Adipose tissue (tissue), 3 donors: ENCODE measurements around the gene SOAT2. TPM values are rescaled to one million over a fixed set of nuclear protein-coding genes. Genes with fewer than 3 reads are reported as not detected.
"Not testable (repeated sequence)": the region's sequence is repeated elsewhere in the genome, so short reads cannot be mapped to it uniquely, and the experiment has no call there.

Experiments used
- H3K27ac ChIP-seq: one replicate; pipeline ENCODE4 v1.5.1; 2013; ENCODE audit warnings: low read depth, low read length
- WGBS, 3 donors: extraction: QIAGEN DNeasy Blood & Tissue Kit; methylation state at CpG; one replicate each; pipeline ENCODE4 v1.1.7; 2013; 5-methylcytosine and 5-hydroxymethylcytosine counted together
- polyA plus RNA-seq, 3 donors: library from polyadenylated mRNA; stranded (reverse); fragments of 200-250 nt; gene quantifications; one replicate each; pipeline ENCODE4 v1.2.3, GENCODE V29; 2013
- donor health status: healthy with polysubstance abuse.
- donor health status: Bipolar disorder and iron deficiency.
- donor health status: healthy.

SOAT2 gene
- polyA plus RNA-seq, 3 donors = 0.08 to 0.09 TPM; not detected in 1

GRCh38 chr12:53076461-53076860 is 26.8 kb upstream of the SOAT2 start:
- 88 to 98% (median 97%) methylated on average over 3 of the region's 3 CpGs for WGBS, 3 donors
- H3K27ac ChIP-seq = no peak overlapping the region

DNA sequence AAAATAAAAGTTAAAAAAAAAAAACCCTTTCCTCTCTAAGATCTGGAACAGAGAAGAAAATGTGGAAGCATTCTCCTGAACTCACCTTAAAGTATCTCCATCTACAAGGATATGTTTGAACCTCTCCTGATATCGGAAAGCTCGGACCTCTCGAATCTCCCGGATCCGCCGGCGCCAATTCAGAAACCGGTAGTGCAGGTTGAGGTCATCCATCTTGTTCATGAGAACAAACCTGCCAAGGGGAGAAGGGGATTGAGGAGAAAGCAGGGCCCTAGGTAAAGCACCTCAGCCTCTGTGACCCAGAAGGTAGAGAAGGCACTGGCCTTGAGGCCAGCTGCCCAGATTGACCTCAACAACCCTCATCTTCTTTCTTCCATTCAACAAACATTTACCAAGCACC is 26.3 kb upstream of the SOAT2 start:
- H3K27ac ChIP-seq = no peak overlapping the region
- WGBS, 3 donors = 48 to 97% (median 96%) methylated on average over 8 of the region's 8 CpGs

- 10 to 20% (median 19%) methylated on average over 23 to 25 of the region's 25 CpGs for WGBS, 3 donors
- no peak overlapping the region for H3K27ac ChIP-seq
These were observed 24.7 kb upstream of the SOAT2 start for GRCh38 chr12:53078425-53079225.

DNA sequence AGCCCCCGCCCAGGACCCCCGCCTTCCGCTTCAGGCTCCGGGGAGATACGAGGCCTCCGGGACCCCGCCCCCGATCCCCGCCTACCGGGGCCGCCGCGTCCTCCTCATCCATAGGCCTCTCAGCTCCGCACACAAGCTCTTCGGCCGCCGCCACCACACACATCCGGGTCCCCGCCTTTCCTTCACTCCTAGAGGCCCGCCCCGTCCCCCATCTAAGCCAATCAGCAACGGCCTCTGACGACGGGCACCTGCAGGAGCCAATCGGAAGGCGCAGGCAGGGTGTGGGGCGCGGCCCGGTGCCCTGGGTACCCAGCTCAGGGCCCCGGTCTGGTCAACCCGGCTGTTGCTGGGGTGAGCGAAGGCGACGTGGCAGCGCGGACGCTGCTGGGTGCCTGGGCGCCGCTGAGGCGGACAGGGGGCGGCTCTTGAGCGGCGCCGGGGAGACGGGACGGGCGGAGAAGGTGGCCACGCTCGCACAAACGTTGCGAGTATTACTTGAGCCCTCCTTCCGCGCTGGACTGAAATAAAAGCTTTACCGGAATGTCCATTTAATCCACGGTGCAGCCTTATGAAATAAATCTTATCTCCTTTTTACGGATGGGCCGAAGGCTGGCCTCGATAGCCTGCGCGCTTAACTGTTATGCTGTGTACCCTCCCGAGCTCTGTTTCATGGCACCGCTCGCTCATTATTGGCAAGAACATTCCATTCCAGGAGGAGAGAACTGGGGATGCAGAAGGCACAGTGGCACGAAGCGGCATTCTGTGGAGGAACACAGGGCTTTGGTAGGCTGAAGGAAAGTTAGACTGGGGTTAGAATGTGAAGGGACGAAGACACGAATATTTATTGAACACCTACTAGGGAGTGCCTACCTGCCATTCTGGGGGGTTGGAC is 23.8 kb upstream of the SOAT2 start, which contains the start of gene SPRYD3:
SPRYD3 (minus strand) TSS at position 165 of the 892 bp plus-strand sequence; CDS start at position 108, 57 bp downstream.
- H3K27ac ChIP-seq = no peak within 1 kb of the TSS
- WGBS, 3 donors = 1 to 3% (median 2%) methylated on average over 61 to 67 of the region's 67 CpGs

- H3K27ac ChIP-seq = no peak overlapping the region
- WGBS, 3 donors = 66 to 73% (median 71%) methylated on average over 2 of the region's 2 CpGs
These were observed 20.6 kb upstream of the SOAT2 start for GRCh38 chr12:53082637-53083175.

DNA sequence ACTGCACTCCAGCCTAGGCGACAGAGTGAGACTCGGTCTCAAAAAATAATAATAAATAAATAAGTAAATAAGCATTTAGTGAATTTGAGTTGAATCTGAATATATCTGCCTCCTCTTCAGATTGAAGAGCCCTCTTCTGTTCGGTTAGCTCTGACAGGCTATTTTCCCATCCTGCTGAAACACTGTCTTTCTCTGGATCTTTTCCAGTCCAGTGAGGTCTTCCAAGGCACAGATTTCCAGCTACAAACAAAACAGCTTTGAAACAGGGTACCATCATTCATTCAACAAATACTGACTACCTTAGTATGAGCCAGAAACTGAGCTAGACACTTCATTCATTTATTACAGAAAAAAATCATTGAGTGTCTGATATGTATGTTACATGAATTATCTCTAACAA is 16.9 kb upstream of the SOAT2 start:
- WGBS, 3 donors = 79 to 83% (median 83%) methylated on average over 3 of the region's 3 CpGs
- H3K27ac ChIP-seq = no peak overlapping the region

DNA sequence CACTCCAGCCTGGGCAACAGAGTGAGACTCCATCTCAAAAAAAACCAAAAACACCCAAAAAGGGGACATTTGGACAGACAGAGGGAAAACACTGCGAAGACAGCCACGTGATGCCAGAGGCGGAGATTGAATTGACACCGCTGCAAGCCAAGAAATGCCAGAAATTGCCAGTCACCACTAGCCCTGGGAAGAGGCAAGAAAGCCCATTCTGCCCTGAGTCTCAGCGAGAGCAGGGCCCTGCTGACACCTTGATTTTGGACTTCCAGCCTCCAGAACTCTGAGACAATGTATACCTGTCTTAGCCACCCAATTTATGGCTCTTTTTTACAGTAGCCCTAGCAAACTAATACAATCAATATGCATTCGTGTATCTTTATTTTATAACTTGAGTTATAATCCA is 13.2 kb upstream of the SOAT2 start:
- WGBS, 3 donors = 97 to 98% (median 97%) methylated on average over 6 of the region's 6 CpGs
- H3K27ac ChIP-seq = no peak overlapping the region

DNA sequence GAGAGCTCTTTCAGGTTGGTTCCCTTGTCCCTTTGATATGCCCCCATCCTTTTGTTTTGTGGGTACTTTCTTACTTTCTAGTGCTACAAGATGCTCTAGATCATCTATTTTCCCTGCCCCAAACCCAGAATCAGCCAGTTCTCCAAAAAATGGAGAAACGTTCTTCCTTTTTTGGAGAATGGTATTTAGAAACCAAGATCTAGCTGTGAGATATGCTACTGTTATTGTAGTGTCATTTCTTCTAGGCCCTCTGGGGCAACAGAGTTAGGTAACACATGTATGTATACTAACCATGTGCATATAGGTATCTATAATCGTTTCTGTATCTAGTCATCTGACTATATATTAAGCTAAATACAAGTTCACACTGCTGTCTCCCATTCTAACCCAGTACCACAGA is 12.7 kb upstream of the SOAT2 start:
- WGBS, 3 donors = 58 to 66% (median 58%) methylated on average over 2 of the region's 2 CpGs
- H3K27ac ChIP-seq = no peak overlapping the region

DNA sequence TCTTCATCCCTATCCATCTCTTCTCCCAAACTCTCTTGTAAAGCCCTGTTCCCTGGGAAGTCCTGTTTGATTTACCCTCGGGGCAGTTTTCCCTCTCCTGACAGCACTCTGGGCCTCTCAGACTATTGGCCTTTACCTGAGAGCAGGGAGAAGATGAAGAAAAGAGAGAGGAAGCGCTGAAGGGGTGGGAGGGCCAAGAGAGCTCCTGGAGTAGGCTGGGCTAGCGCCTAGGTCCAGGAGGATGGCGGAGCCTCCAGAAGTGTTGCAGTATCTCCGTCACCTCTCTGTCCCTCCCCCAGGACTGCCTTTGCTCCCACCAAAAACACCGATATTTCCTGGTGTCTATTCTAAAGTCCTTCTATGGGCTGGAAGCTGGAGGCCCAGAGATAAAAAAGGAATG is 11.5 kb upstream of the SOAT2 start:
- 83 to 92% (median 84%) methylated on average over 6 of the region's 6 CpGs for WGBS, 3 donors
- H3K27ac ChIP-seq = no peak overlapping the region

DNA sequence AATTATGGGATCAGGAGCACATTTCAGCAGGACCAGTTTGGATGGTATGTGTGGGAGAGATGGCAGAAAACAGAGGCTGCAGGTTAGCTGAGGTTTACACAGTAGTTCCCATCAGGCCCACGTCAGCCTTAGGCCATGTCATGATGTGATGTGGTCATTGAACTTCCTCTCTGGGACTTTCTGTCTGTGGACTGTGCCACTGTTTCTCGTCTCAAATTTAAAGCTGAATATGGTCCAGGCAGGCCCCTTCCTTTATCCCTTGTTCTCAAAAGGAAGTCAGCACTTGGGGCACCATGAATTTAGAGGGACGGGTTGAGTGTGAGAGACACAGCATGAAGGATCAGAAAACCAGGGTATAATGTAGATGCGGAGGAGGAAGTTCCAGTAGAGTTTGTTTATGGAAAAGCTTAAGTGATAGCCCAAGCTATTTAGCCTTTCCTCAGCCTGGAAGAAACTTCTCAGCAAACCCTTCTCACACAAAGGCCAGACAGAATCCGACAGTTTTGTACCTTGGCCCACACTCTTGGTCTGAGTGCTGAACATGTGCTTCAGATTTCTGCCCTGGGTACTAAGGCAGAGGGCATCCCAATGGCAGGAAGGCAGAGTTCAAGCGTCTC is 9.4 kb upstream of the SOAT2 start:
- 61 to 75% (median 62%) methylated on average over 6 of the region's 6 CpGs for WGBS, 3 donors
- no peak overlapping the region for H3K27ac ChIP-seq

GRCh38 chr12:53094394-53094787 is 8.9 kb upstream of the SOAT2 start:
- 69 to 84% (median 74%) methylated on average over 6 of the region's 6 CpGs for WGBS, 3 donors
- H3K27ac ChIP-seq = no peak overlapping the region

GRCh38 chr12:53094796-53095595 is 8.3 kb upstream of the SOAT2 start:
- H3K27ac ChIP-seq = not testable (repeated sequence)
- 92 to 96% (median 96%) methylated on average over 5 of the region's 5 CpGs for WGBS, 3 donors

GRCh38 chr12:53095596-53095895 is 7.7 kb upstream of the SOAT2 start:
- 93 to 100% (median 94%) methylated on average over 3 of the region's 3 CpGs for WGBS, 3 donors
- H3K27ac ChIP-seq = not testable (repeated sequence)

GRCh38 chr12:53096089-53096741 is 7.1 kb upstream of the SOAT2 start:
- 36 to 79% (median 47%) methylated on average over 10 to 11 of the region's 11 CpGs for WGBS, 3 donors
- H3K27ac ChIP-seq = no peak overlapping the region

DNA sequence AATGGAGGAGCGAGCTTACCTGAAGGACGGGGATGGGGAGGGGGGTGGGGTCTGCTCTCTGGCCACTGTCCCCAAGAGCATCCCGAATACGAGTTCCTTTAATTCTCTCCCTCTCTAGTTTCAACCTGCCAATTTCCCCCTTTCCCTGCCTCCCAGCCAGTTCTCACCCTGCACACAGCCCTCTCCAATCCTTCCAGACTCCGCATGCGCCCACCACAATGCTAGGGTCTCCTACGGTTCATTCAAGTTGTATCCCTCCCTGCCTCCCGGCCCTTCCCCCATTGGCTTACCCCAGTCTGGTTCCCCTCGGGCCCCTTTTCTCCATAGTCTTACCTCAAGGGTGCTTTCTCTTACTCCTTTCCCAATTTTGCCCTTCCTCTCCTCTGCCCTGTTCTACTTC is 6.5 kb upstream of the SOAT2 start:
- no peak overlapping the region for H3K27ac ChIP-seq
- WGBS, 3 donors = 39 to 57% (median 42%) methylated on average over 9 of the region's 9 CpGs

DNA sequence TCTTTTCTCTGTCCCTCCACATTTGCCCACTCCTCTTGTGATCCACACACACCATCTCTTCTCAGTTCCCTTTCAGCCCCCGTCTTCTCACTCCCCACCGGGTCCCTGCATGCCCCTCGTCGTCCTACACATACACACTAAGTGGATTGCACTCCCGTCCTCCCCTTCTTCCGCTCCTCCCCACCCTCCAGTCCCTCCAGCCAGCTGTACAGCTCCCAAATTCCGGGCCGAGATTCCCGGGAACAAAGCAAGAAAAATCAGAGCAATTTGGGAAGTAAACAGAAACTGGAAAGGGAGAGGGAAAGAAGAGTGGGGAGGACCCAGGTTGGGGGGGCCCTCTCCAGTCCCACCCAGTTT is 6.1 kb upstream of the SOAT2 start:
- peak overlapping the region; percentile 41 for H3K27ac ChIP-seq
- 2 to 8% (median 5%) methylated on average over 9 of the region's 9 CpGs for WGBS, 3 donors

DNA sequence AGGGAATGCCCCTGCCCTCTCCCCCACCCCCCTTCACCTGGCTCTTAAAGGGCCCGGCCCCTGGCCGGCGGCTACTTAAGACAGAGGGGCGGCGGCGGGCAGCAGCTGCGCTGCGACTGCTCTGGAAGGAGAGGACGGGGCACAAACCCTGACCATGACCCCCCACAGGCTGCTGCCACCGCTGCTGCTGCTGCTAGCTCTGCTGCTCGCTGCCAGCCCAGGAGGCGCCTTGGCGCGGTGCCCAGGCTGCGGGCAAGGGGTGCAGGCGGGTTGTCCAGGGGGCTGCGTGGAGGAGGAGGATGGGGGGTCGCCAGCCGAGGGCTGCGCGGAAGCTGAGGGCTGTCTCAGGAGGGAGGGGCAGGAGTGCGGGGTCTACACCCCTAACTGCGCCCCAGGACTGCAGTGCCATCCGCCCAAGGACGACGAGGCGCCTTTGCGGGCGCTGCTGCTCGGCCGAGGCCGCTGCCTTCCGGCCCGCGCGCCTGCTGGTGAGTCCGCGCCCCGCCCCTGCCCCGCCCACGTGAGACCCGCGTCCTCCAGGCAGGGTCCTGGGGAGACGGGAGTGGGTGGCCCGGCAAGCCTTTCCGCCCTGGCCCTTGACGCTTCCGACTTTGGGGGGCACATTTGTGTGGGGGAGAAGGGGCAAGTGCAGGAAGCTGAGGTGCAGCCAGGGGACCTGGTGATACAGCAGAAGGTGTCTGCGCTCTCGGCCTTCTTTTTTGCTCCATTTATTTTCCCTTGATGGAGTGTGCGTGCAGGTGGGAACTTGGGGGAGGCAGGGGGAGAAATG is 5.5 kb upstream of the SOAT2 start, which contains the start of gene IGFBP6:
IGFBP6 (plus strand) TSS at position 104 of the 790 bp plus-strand sequence; CDS start at position 155, 51 bp downstream.
- 1 to 4% (median 2%) methylated on average over 48 to 51 of the region's 51 CpGs for WGBS, 3 donors
- H3K27ac ChIP-seq = peak within 1 kb of the TSS; percentile 41
